Endothelial cell of umbilical vein (primary cell): ENCODE measurements around the gene PRDM12. TPM values are rescaled to one million over a fixed set of nuclear protein-coding genes. Genes with fewer than 3 reads are reported as not detected.

Experiments used
- BruUV-seq: library from RNA; stranded (reverse); fragments of 400-500 nt; replicated peaks from 2 replicates; lab custom pipeline; 2021; lab: Mats Ljungman, UMichigan
- CTCF ChIA-PET: fragments of 300-600, 350-600 bp; sonication (Branson Sonifier 250); formaldehyde crosslinking; loops from one replicate; lab custom pipeline; 2021; ENCODE audit warnings: antibody characterized with exemption, inconsistent platforms; lab: Charles Lee
- POLR2A ChIA-PET: fragments of 300-600, 350-600 bp; sonication (Branson Sonifier 250); formaldehyde crosslinking; loops from one replicate; lab custom pipeline; 2021; ENCODE audit warnings: antibody characterized with exemption, inconsistent platforms; lab: Charles Lee
- DNase-seq: peaks from one replicate; pipeline ENCODE4 v3.0.0-alpha.2; 2011; ENCODE audit warnings: low read depth, low spot score
- FAIRE-seq: peaks from 2 replicates; lab custom pipeline; 2011; peaks lifted over from hg19 to GRCh38; lab: Jason Lieb, UNC
- H2AFZ ChIP-seq: 2 replicates; pipeline ENCODE4 v1.6.0; 2012; ENCODE audit warnings: low read depth, low read length, control low read depth, inconsistent platforms
- H3K27ac ChIP-seq: 2 replicates; pipeline ENCODE4 v1.5.1; 2011; ENCODE audit warnings: low read depth, mild to moderate bottlenecking, control low read depth, low read length, moderate library complexity; ENCODE audit not compliant: insufficient read depth
- H3K27me3 ChIP-seq, 2 experiments: 2 replicates each; pipeline versions ENCODE4 v1.6.0 to v1.6.1; 2011; ENCODE audit warnings: low read length in 2 of 2, mixed read lengths in 1 of 2; ENCODE audit not compliant: control insufficient read depth in 2 of 2, insufficient read depth in 2 of 2
- H3K36me3 ChIP-seq, 2 experiments: 2 replicates in 1 of 2; 3 replicates in 1 of 2; pipeline ENCODE4 v1.5.1; 2011; ENCODE audit warnings: low read length in 2 of 2, mild to moderate bottlenecking in 1 of 2, moderate library complexity in 1 of 2; ENCODE audit not compliant: control insufficient read depth in 2 of 2, insufficient read depth in 2 of 2; ENCODE audit errors: extremely low read depth in 1 of 2
- H3K4me1 ChIP-seq: 3 replicates; pipeline ENCODE4 v1.5.1; 2011; ENCODE audit warnings: mild to moderate bottlenecking, low read length; ENCODE audit not compliant: control insufficient read depth, insufficient read depth; ENCODE audit errors: extremely low read depth
- H3K4me2 ChIP-seq: 2 replicates; pipeline ENCODE4 v1.6.1; 2011; ENCODE audit warnings: low read length, control low read depth, mixed read lengths; ENCODE audit not compliant: insufficient read depth
- H3K4me3 ChIP-seq, 3 experiments: fragments of 200-600 bp in 1 of 3; sonication (generic), shearing (Covaris generic) in 1 of 3; replicated peaks in 1 of 3; 2 replicates each; pipeline ENCODE4 v1.5.1; 2011 to 2016; ENCODE audit warnings: control low read depth in 3 of 3, low read length in 3 of 3, mild to moderate bottlenecking in 2 of 3, inconsistent platforms in 1 of 3, low read depth in 1 of 3, moderate library complexity in 1 of 3; ENCODE audit not compliant: insufficient read depth in 1 of 3
- H3K79me2 ChIP-seq: 2 replicates; pipeline ENCODE4 v1.6.0; 2012; ENCODE audit warnings: low read length, inconsistent platforms; ENCODE audit not compliant: control insufficient read depth, insufficient read depth
- H3K9ac ChIP-seq: replicated peaks from 2 replicates; pipeline ENCODE3; 2011; ENCODE audit warnings: low read length, control low read depth; ENCODE audit not compliant: insufficient read depth; ENCODE audit errors: extremely low read depth
- H3K9me1 ChIP-seq: replicated peaks from 3 replicates; pipeline ENCODE4 v1.6.0; 2011; ENCODE audit warnings: mild to moderate bottlenecking, low read length; ENCODE audit not compliant: control insufficient read depth, insufficient read depth; ENCODE audit errors: extremely low read depth
- H3K9me3 ChIP-seq: replicated peaks from 2 replicates; pipeline ENCODE4 v1.5.1; 2012; ENCODE audit warnings: low read length, inconsistent platforms; ENCODE audit not compliant: control insufficient read depth, insufficient read depth
- H4K20me1 ChIP-seq: replicated peaks from 2 replicates; pipeline ENCODE3; 2011; ENCODE audit warnings: mild to moderate bottlenecking, low read length; ENCODE audit not compliant: control insufficient read depth, insufficient read depth; ENCODE audit errors: extremely low read depth
- EZH2 ChIP-seq: IDR thresholded peaks from 2 replicates; pipeline ENCODE4 v1.6.1; 2012; ENCODE audit warnings: borderline replicate concordance, low read depth, mild to moderate bottlenecking, moderate library complexity, low read length, inconsistent platforms; ENCODE audit not compliant: severe bottlenecking
- FOS ChIP-seq: IDR thresholded peaks from 2 replicates; pipeline ENCODE4 v1.6.1; 2011; ENCODE audit warnings: mild to moderate bottlenecking, low read length, moderate library complexity, borderline replicate concordance; ENCODE audit not compliant: insufficient read depth
- GATA2 ChIP-seq: IDR thresholded peaks from 2 replicates; pipeline ENCODE4 v1.7.0; 2011; ENCODE audit warnings: low read depth, mild to moderate bottlenecking, moderate library complexity, mixed read lengths, low read length; ENCODE audit not compliant: insufficient read length, insufficient read depth
- JUN ChIP-seq: IDR thresholded peaks from 2 replicates; pipeline ENCODE4 v1.6.1; 2011; ENCODE audit warnings: borderline replicate concordance, low read depth; ENCODE audit not compliant: insufficient read length, insufficient read depth
- MYC ChIP-seq: IDR thresholded peaks from one replicate; pipeline ENCODE4 v1.6.1; 2011; ENCODE audit warnings: mild to moderate bottlenecking, low read depth, low read length
- POLR2A ChIP-seq: IDR thresholded peaks from 2 replicates; pipeline ENCODE4 v1.6.1; 2012; ENCODE audit warnings: low read depth, mild to moderate bottlenecking, control low read depth, low read length
- dilution Hi-C: fragments of 300-500 bp; cut with MboI; formaldehyde crosslinking; loops from one replicate; pipeline ENCODE4 v1.15.0; 2019; ENCODE audit warnings: low sequenced_read_pairs; ENCODE audit not compliant: extremely low pct_ligation_motif_present
- intact Hi-C: fragments of 100-400 bp; cut with micrococcal nuclease; formaldehyde crosslinking; loops from one replicate; pipeline ENCODE4 v1.10.0; 2022
- polyA plus RNA-seq, 4 experiments: library from polyadenylated mRNA; depleted of rRNA in 3 of 4; stranded (reverse) in 3 of 4; unstranded in 1 of 4; fragments of >200 nt; gene quantifications; 2 replicates each; pipeline versions ENCODE4 v1.2.1 to v1.2.3, GENCODE V29; 2011 to 2012; ENCODE audit warnings: missing spikeins in 1 of 4
- total RNA-seq: library from RNA; stranded (reverse); gene quantifications from 2 replicates; pipeline ENCODE4 v1.2.3, GENCODE V29; 2021
- TF ChIP-seq, protein P1 (sequence below), 2 donors: IDR thresholded peaks; 1 replicate in 1 of 2; 2 replicates in 1 of 2; pipeline ENCODE4 v1.5.1; 2011; ENCODE audit warnings: low read length in 2 of 2, mild to moderate bottlenecking in 2 of 2, moderate library complexity in 2 of 2, control low read depth in 1 of 2, inconsistent platforms in 1 of 2, low read depth in 1 of 2; ENCODE audit not compliant: insufficient read depth in 1 of 2; ENCODE audit errors: extremely low read depth in 1 of 2

The PRDM12 gene
- total and polyA plus RNA-seq, 2 donors (not counting 3 experiments of a cell fraction or from before 2014, with no cell fraction given): not detected

DNA sequence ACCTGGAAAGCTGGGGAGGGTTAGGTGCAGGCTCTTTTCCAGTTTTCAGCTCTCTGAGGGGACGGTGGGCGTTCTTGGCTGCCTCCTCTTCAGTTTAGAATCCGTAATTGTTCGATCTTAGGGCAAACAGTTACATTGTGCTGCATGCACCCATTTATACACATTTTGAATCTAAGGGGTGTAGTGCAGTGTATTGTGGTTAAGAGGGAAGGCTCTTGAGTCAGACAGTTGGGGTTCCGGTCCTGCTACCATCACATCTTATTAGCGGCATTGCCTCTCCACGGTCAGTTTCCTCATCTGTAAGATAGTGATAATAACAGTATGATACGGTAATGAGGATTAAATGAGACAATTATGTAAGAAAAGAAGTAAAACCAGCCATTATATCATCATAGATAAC is 29.8 kb downstream of the PRDM12 start:
- H3K9me3 ChIP-seq: no peaks in the 10 kb centered on the region
- FAIRE-seq: peak; percentile 69
- DNase-seq: no peak
- H3K9me1 ChIP-seq: no peaks in the 10 kb centered on the region
- H4K20me1 ChIP-seq: no peaks in the 10 kb centered on the region
- peak overlapping the region; percentile 45 for H2AFZ ChIP-seq
- CTCF ChIA-PET: interaction anchor here (0.7 to 3.3 kb wide), 6 partner anchors 12 to 229 kb away, joined by 3 to 23 read pairs (median 5); no protein-coding TSS in a partner anchor
- dilution Hi-C loops (loop anchor here (25.0 kb wide), 1 partner anchor 168 kb away; no protein-coding TSS in a partner anchor), intact Hi-C loops (no loop called here)
- no peaks in the 10 kb centered on the region for H3K27me3 ChIP-seq
- no TSS peak for BruUV-seq
- peak overlapping the region; percentile 57 for H3K4me2 ChIP-seq
- H3K9ac ChIP-seq: peak overlapping the region; percentile 68
- no peak for TF ChIP-seq EZH2
- no peak for TF ChIP-seq GATA2
- no peak for TF ChIP-seq MYC
- TF ChIP-seq POLR2A: no peak
- no peak for TF ChIP-seq JUN
- TF ChIP-seq, protein P1, sequence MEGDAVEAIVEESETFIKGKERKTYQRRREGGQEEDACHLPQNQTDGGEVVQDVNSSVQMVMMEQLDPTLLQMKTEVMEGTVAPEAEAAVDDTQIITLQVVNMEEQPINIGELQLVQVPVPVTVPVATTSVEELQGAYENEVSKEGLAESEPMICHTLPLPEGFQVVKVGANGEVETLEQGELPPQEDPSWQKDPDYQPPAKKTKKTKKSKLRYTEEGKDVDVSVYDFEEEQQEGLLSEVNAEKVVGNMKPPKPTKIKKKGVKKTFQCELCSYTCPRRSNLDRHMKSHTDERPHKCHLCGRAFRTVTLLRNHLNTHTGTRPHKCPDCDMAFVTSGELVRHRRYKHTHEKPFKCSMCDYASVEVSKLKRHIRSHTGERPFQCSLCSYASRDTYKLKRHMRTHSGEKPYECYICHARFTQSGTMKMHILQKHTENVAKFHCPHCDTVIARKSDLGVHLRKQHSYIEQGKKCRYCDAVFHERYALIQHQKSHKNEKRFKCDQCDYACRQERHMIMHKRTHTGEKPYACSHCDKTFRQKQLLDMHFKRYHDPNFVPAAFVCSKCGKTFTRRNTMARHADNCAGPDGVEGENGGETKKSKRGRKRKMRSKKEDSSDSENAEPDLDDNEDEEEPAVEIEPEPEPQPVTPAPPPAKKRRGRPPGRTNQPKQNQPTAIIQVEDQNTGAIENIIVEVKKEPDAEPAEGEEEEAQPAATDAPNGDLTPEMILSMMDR (IDR thresholded peaks at IDR 0.05; ENCODE audit: extremely low read depth in 1 of 2, insufficient read depth in 1 of 2, low read depth in 1 of 2, low read length in 2 of 2): no peak
- no peak for TF ChIP-seq FOS
- H3K36me3 ChIP-seq: peaks cover 2 to 17% of the 10 kb centered on the region in 2 experiments
- POLR2A ChIA-PET: no interaction called here
- peak overlapping the region; percentile 27 to 79 (median 78) for H3K4me3 ChIP-seq
- H3K4me1 ChIP-seq: peaks cover 9% of the 10 kb centered on the region
- peak overlapping the region; percentile 47 for H3K27ac ChIP-seq
- H3K79me2 ChIP-seq: peaks cover 40% of the 10 kb centered on the region
